K562 (cell line): ENCODE results near the gene SLC9A1. TPM values are rescaled to one million over a fixed set of nuclear protein-coding genes. Genes with fewer than 3 reads are reported as not detected.

Source experiments
- ARID1B ChIP-seq: fragments of 450-650 bp; IDR thresholded peaks from 2 replicates; pipeline ENCODE4 v1.6.1; 2016; ENCODE audit warnings: antibody characterized with exemption, mild to moderate bottlenecking, inconsistent platforms
- DPF2 ChIP-seq: fragments of 450-650 bp; IDR thresholded peaks from 2 replicates; pipeline ENCODE4 v1.6.1; 2016
- HDAC1 ChIP-seq, 2 experiments: fragments of 450-650 bp; IDR thresholded peaks; 2 replicates each; pipeline ENCODE4 v1.6.1; 2016 to 2017; ENCODE audit warnings: inconsistent platforms in 1 of 2, mild to moderate bottlenecking in 1 of 2, moderate library complexity in 1 of 2
- HOXB6 ChIP-seq: fragments of 250-450 bp; sonication (Bioruptor Pico); IDR thresholded peaks from 2 replicates; pipeline ENCODE4 v1.5.1; 2022; ENCODE audit warnings: mild to moderate bottlenecking, borderline replicate concordance
- KLF1 ChIP-seq: fragments of 450-650 bp; IDR thresholded peaks from 2 replicates; pipeline ENCODE4 v1.6.1; 2016; ENCODE audit warnings: missing genetic modification characterization, missing compliant biosample characterization
- LARP7 ChIP-seq: fragments of 450-650 bp; IDR thresholded peaks from 2 replicates; pipeline ENCODE4 v1.6.1; 2016
- NR1H2 ChIP-seq: sonication (generic); formaldehyde crosslinking; IDR thresholded peaks from 2 replicates; pipeline ENCODE4 v1.4.0; 2020; ENCODE audit warnings: mild to moderate bottlenecking, missing genetic modification reagents
- PHF21A ChIP-seq: fragments of 450-650 bp; IDR thresholded peaks from 2 replicates; pipeline ENCODE4 v1.6.1; 2017; ENCODE audit warnings: low read depth, borderline replicate concordance
- PHF8 ChIP-seq: fragments of 200-600 bp; sonication (generic); IDR thresholded peaks from 2 replicates; pipeline ENCODE4 v1.6.1; 2012; ENCODE audit warnings: mixed run types, mild to moderate bottlenecking, inconsistent platforms, low read length, moderate library complexity, borderline replicate concordance
- RBBP5 ChIP-seq: fragments of 200-600 bp; sonication (generic); IDR thresholded peaks from 2 replicates; pipeline ENCODE4 v1.6.1; 2012; ENCODE audit warnings: borderline replicate concordance, mild to moderate bottlenecking, low read length, control low read depth, inconsistent platforms; ENCODE audit not compliant: insufficient read depth, poor library complexity, severe bottlenecking
- SMARCC2 ChIP-seq: fragments of 450-650 bp; IDR thresholded peaks from 2 replicates; pipeline ENCODE4 v1.6.1; 2017; ENCODE audit warnings: antibody characterized with exemption, moderate library complexity, mild to moderate bottlenecking, low read depth
- TOE1 ChIP-seq, 2 experiments: fragments of 450-650 bp in 1 of 2; sonication (generic) in 1 of 2; formaldehyde crosslinking in 1 of 2; IDR thresholded peaks; 2 replicates each; pipeline versions ENCODE4 v1.7.1 to v1.8.0; 2016 to 2022; ENCODE audit warnings: borderline replicate concordance in 2 of 2, mild to moderate bottlenecking in 2 of 2, antibody characterized with exemption in 1 of 2, inconsistent platforms in 1 of 2, low read depth in 1 of 2, missing genetic modification reagents in 1 of 2, moderate library complexity in 1 of 2
- TSC22D4 ChIP-seq: fragments of 450-650 bp; IDR thresholded peaks from 2 replicates; pipeline ENCODE4 v1.6.1; 2016; ENCODE audit warnings: missing genetic modification characterization, missing biosample characterization, control low read depth
- ZBTB17 ChIP-seq: fragments of 450-650 bp; formaldehyde crosslinking; IDR thresholded peaks from 2 replicates; pipeline ENCODE4 v1.4.0; 2020; ENCODE audit warnings: mild to moderate bottlenecking
- ZNF212 ChIP-seq: fragments of 450-650 bp; formaldehyde crosslinking; IDR thresholded peaks from 2 replicates; pipeline ENCODE4 v1.4.0; 2020; ENCODE audit warnings: mild to moderate bottlenecking
- ZNF274 ChIP-seq: IDR thresholded peaks from 2 replicates; pipeline ENCODE4 v1.6.1; 2011; ENCODE audit warnings: low read depth, mild to moderate bottlenecking, low read length, moderate library complexity, borderline replicate concordance
- ZNF695 ChIP-seq: fragments of 450-650 bp; formaldehyde crosslinking; IDR thresholded peaks from 2 replicates; pipeline ENCODE4 v1.4.0; 2020; ENCODE audit warnings: mild to moderate bottlenecking, moderate library complexity
- polyA plus RNA-seq, 8 experiments: library from polyadenylated mRNA; depleted of rRNA in 4 of 8; stranded (reverse) in 5 of 8; unstranded in 3 of 8; fragments of >200 nt; fragmentation: Nextera tagmentation in 2 of 8; fragmentation: Illumina TruSeq in 1 of 8; extraction: Ambion mirVana in 2 of 8; extraction: Trizol in 1 of 8; gene quantifications; 2 replicates each; pipeline versions ENCODE4 v1.2.1 to v1.2.3, GENCODE V29; 2011 to 2014; ENCODE audit warnings: inconsistent platforms in 1 of 8, missing spikeins in 1 of 8
- total RNA-seq, 7 experiments: library from RNA; depleted of rRNA in 6 of 7; stranded (reverse); fragments of >200 nt in 6 of 7; fragmentation: Illumina TruSeq in 2 of 7; extraction: Trizol in 2 of 7; gene quantifications; 2 replicates each; pipeline versions ENCODE4 v1.2.1 to v1.2.3, GENCODE V29; 2011 to 2021; ENCODE audit warnings: low replicate concordance in 1 of 7
- TF ChIP-seq, protein P1 (sequence below): fragments of 450-650 bp; IDR thresholded peaks from 2 replicates; pipeline ENCODE4 v1.6.1; 2016; ENCODE audit warnings: mild to moderate bottlenecking
- TF ChIP-seq, protein P2 (sequence below): sonication (generic); formaldehyde crosslinking; IDR thresholded peaks from 2 replicates; pipeline ENCODE4 v1.8.0; 2023; ENCODE audit warnings: mild to moderate bottlenecking, missing genetic modification reagents
- TF ChIP-seq, protein P3 (sequence below), 2 experiments: fragments of 450-650 bp in 1 of 2; sonication (generic) in 1 of 2; formaldehyde crosslinking in 1 of 2; IDR thresholded peaks in 1 of 2; conservative IDR thresholded peaks in 1 of 2; 2 replicates each; pipeline versions ENCODE4 v1.6.1 to v1.8.1; 2016 to 2023; ENCODE audit warnings: mild to moderate bottlenecking in 2 of 2, moderate library complexity in 2 of 2, inconsistent platforms in 1 of 2, missing genetic modification reagents in 1 of 2
- TF ChIP-seq, protein P4 (sequence below): fragments of 250-450 bp; sonication (Bioruptor Pico); IDR thresholded peaks from 2 replicates; pipeline ENCODE4 v1.4.0; 2020
- TF ChIP-seq, protein P5 (sequence below): fragments of 450-650 bp; formaldehyde crosslinking; IDR thresholded peaks from 2 replicates; pipeline ENCODE4 v1.4.0; 2020; ENCODE audit warnings: mild to moderate bottlenecking, mixed read lengths

SLC9A1 gene
- total and polyA plus RNA-seq, 9 of the 15 experiments (the other 6 are each of a cell fraction or from before 2014, with no cell fraction given) = 0.59 to 14.4 (median 2.0) TPM

DNA sequence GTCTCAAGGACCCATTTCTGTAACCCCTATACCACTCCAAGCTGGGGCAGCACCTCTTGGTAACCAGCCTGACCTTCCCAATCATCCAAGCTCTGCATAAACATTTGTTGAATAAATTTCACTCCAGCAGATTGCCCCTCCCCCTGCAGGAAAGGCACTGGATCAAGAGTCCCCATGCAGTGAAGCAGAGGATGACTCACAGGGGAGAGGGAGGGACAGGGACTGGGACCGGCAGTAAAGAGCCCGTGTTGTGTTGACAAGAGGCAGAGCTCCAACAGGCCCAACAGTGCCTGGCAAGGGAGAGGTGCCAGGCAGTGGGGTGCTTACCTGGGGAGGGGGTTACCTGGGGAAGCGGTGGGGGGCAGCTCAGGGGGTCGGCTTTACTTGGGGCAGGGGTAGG lies 32.3 kb downstream of the SLC9A1 start (continued):
- TF ChIP-seq, protein P1, sequence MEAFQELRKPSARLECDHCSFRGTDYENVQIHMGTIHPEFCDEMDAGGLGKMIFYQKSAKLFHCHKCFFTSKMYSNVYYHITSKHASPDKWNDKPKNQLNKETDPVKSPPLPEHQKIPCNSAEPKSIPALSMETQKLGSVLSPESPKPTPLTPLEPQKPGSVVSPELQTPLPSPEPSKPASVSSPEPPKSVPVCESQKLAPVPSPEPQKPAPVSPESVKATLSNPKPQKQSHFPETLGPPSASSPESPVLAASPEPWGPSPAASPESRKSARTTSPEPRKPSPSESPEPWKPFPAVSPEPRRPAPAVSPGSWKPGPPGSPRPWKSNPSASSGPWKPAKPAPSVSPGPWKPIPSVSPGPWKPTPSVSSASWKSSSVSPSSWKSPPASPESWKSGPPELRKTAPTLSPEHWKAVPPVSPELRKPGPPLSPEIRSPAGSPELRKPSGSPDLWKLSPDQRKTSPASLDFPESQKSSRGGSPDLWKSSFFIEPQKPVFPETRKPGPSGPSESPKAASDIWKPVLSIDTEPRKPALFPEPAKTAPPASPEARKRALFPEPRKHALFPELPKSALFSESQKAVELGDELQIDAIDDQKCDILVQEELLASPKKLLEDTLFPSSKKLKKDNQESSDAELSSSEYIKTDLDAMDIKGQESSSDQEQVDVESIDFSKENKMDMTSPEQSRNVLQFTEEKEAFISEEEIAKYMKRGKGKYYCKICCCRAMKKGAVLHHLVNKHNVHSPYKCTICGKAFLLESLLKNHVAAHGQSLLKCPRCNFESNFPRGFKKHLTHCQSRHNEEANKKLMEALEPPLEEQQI = no peak
- TF ChIP-seq HOXB6 (CRISPR knock-in tag) (no peak), HDAC1 (IDR thresholded peaks at IDR 0.05) (peak in 1 of 2 experiments; percentile 30; a peak in 1 of 4 replicates), ZNF274 (no peak), ZBTB17 (CRISPR knock-in tag) (no peak), ZNF212 (CRISPR knock-in tag) (no peak), KLF1 (tag) (no peak), DPF2 (peak; percentile 89), LARP7 (no peak), ARID1B (peak; percentile 57), RBBP5 (peak; percentile 34), SMARCC2 (peak; percentile 66; the same call in 1 of the 2 replicates), TSC22D4 (tag) (no peak), TOE1 (IDR thresholded peaks at IDR 0.05; ENCODE audit: borderline replicate concordance) (no peak), TOE1 (CRISPR knock-in tag; IDR thresholded peaks at IDR 0.05; ENCODE audit: borderline replicate concordance, low read depth) (no peak), PHF8 (no peak), NR1H2 (CRISPR knock-in tag) (no peak), PHF21A (no peak), ZNF695 (CRISPR knock-in tag) (no peak)
- TF ChIP-seq, protein P2, sequence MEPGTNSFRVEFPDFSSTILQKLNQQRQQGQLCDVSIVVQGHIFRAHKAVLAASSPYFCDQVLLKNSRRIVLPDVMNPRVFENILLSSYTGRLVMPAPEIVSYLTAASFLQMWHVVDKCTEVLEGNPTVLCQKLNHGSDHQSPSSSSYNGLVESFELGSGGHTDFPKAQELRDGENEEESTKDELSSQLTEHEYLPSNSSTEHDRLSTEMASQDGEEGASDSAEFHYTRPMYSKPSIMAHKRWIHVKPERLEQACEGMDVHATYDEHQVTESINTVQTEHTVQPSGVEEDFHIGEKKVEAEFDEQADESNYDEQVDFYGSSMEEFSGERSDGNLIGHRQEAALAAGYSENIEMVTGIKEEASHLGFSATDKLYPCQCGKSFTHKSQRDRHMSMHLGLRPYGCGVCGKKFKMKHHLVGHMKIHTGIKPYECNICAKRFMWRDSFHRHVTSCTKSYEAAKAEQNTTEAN (CRISPR knock-in tag) = no peak
- TF ChIP-seq, protein P3, sequence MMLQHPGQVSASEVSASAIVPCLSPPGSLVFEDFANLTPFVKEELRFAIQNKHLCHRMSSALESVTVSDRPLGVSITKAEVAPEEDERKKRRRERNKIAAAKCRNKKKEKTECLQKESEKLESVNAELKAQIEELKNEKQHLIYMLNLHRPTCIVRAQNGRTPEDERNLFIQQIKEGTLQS (IDR thresholded peaks at IDR 0.05) = peak; percentile 96
- TF ChIP-seq, protein P3 (CRISPR knock-in tag; conservative IDR thresholded peaks at IDR 0.05) = peak; percentile 77
- TF ChIP-seq, protein P4, sequence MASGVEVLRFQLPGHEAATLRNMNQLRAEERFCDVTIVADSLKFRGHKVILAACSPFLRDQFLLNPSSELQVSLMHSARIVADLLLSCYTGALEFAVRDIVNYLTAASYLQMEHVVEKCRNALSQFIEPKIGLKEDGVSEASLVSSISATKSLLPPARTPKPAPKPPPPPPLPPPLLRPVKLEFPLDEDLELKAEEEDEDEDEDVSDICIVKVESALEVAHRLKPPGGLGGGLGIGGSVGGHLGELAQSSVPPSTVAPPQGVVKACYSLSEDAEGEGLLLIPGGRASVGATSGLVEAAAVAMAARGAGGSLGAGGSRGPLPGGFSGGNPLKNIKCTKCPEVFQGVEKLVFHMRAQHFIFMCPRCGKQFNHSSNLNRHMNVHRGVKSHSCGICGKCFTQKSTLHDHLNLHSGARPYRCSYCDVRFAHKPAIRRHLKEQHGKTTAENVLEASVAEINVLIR = no peak
- TF ChIP-seq, protein P5, sequence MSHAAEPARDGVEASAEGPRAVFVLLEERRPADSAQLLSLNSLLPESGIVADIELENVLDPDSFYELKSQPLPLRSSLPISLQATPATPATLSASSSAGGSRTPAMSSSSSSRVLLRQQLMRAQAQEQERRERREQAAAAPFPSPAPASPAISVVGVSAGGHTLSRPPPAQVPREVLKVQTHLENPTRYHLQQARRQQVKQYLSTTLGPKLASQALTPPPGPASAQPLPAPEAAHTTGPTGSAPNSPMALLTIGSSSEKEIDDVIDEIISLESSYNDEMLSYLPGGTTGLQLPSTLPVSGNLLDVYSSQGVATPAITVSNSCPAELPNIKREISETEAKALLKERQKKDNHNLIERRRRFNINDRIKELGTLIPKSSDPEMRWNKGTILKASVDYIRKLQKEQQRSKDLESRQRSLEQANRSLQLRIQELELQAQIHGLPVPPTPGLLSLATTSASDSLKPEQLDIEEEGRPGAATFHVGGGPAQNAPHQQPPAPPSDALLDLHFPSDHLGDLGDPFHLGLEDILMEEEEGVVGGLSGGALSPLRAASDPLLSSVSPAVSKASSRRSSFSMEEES (CRISPR knock-in tag) = no peak
